GM19328 (cell line): ENCODE data around the gene ZNF438.
"Not testable (repeated sequence)": the region's sequence is repeated elsewhere in the genome, so short reads cannot be mapped to it uniquely, and the experiment has no call there.

Source experiments
- ATAC-seq: cut with Tn5 transposase; IDR thresholded peaks from one replicate; pipeline ENCODE4 v1.9.1; 2021; ENCODE audit warnings: mild to moderate bottlenecking, moderate library complexity; ENCODE audit not compliant: unreplicated experiment

Gene ZNF438

GRCh38 chr10:30988831-30989435, 42.7 kb downstream of the ZNF438 start:
- ATAC-seq: no peak

DNA sequence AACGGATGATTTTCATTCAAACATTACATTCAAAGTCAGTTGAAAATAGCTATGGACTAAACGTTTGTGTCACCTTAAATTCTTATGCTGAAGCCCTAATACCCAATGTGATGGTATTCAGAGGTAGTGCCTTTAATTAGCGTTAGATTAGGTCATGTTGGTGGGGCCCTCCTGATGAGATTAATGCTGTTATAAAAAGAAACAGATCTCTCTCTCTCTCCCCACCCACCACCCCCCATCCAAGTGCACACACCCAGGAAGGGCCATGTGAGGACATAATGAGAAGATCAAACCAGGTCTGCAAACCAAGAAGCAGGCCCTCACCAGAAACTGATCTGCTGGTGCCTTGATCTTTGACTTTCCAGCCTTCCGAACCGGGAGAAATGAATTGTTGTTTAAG, 44.2 kb downstream of the ZNF438 start:
- no peak for ATAC-seq

DNA sequence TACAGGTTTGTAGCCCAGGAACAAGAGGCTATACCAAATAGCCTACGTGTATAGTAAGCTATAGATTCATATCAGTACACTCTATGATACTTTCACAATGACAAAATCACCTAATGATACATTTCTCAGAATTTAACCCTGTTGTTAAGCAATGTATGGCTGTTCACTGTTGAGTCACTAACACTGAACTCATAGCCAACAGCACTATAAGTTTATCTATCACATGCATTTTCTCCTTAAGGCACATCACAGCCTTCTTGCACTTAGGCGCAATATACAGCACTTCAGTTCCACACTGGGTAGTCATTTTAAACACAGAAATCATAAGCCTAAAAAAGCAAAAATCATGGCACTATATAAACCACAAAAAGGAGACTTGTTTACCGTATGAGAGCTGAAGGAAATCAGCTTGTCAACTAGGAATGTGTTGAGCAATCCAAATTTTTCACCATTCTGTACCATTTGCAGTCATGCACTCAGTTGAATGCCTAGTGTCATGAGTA, 45.6 kb downstream of the ZNF438 start:
- ATAC-seq: no peak

DNA sequence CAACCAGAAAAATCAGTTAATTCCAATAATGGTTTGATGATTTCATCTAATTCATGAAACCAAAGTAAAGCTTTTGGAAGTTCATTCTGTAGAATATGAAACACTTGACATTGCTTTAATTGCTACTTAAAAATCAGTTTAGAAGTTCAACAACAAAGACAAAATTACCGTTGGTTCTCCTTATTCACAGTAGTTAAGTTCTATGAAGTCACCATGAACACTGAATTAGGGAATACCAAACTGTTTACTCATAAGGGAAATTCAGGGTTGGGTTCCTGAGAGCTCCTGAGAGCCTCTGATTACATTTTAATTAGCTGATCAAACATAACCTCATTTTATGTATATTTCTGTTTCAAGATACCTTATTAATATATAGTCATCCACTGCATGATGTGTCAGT, 46.2 kb downstream of the ZNF438 start:
- ATAC-seq: no peak

- ATAC-seq: no peak
These were observed 46.9 kb downstream of the ZNF438 start for GRCh38 chr10:30984563-30985328.

- not testable (repeated sequence) for ATAC-seq
These were observed 48.5 kb downstream of the ZNF438 start for GRCh38 chr10:30983209-30983608.

GRCh38 chr10:30980951-30981616, 50.6 kb downstream of the ZNF438 start:
- no peak for ATAC-seq

DNA sequence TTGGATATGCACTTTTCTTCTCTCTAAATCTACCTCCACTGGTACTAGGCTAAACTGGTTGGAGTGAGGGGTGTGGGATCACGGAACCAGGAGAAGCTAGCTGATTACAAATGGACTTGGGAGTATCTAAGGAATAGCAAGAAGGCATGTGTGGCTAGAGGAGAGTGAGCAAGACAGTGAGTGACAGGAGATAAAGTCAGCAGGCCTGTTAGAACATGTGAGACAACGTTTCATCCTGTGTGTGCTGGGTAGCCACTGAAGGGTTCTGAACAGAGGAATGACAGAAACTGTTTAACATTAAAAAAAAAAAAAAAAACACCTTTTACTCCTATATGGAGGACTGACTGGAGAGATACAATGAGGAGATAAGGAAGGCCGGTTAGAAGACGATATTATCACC, 51.7 kb downstream of the ZNF438 start:
- ATAC-seq: no peak

DNA sequence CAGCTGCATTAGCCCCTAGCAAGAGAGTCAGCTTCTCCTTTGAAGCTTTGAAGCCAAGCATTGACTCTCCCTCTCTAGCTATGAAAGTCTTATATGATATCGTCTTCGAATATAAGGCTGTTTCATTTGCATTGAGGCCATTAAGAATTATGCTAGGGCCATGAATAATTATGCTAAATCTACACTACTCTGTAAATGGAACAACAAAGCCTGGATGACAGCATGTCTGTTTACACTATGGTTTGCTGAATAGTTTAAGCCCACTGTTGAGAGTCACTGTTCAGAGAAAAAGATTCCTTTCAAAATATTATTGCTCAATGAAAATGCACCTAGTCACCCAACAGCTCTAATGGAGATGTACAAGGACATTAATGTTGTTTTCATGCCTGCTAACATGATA, 52.8 kb downstream of the ZNF438 start:
- ATAC-seq: no peak

GRCh38 chr10:30977385-30977784, 54.3 kb downstream of the ZNF438 start:
- no peak for ATAC-seq

DNA sequence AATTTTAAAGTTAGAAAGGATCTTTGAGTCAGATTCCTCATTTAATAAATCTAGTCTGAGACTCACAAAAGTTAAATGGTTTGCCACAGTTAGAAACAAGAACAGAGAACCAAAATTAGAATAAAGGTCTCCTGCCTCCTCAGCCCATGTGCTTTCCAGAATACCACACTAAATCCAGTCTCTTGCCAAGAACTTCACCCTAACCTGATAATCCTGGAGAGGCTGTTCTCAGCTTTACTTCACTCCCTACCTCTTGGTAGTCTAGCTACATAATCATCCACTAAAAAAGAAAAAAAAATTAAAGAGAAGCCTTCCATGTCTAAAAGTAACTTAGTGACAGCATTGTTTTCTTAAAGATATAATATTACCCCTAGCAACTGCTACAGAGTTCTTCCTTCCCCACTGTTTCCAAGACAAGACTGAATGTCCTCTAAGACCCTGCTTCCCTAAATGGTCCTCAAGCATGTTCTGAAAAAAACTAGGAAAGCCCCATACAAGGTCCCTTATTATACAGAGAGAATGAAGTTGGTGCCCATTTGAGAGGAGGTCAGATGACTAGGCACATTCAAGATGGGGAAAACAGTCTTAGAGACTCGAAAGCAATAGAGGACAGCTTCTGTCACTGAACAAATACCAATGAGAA, 56.8 kb downstream of the ZNF438 start:
- no peak for ATAC-seq

- no peak for ATAC-seq
These were observed 57.3 kb downstream of the ZNF438 start for GRCh38 chr10:30974355-30974754.

DNA sequence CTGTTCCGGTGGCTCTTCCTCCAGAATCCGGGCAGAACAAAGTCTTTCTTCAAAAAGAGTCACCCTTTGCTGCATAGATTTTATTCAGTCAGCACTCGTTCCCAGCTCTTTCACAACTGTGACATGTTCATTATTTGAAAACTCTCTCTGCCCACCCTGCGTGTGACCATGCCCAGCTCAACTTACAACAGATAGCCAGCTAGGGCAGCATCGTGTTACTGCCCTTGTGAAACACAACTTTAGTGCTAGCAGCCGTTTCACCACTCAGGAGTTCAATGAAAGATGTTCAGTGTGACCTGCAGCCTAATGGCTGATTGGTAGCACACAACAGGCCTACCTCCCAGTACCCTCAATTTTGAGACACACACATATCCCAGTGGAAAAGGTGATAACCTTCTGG, 57.9 kb downstream of the ZNF438 start:
- no peak for ATAC-seq

DNA sequence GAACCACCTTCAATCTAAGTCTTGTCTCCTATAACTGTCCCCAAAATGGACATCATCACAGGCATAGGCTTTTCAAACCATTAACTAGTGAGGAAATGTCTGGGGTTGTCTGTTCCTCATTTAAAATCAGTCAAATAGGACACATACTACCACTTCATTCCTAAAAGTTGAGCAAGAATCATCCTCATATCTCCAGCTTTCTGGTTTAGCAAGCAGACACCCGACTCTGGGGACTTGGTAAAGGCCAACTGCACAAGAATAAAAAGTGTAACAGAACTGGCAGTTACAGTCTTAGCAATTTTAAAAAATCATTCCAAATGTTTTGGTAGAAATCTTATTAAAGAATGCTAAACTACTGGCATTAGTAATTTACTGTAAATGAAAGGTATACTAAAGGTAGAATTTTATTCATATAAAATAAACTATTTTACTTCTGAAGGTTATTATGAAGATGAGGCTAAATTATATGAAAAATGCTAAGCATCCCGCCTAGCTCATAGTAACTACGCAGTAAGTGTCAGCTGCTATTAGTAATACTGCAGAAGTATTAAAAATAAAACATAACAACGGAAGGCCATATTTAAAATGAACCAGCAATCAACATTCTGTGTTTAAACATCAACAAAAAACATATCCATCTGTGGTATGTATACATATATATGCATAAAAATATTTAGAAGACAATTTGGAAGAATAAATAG, 60.8 kb downstream of the ZNF438 start:
- ATAC-seq: no peak

- no peak for ATAC-seq
These were observed 63.0 kb downstream of the ZNF438 start for GRCh38 chr10:30968711-30969110.

GRCh38 chr10:30967650-30968410, 63.8 kb downstream of the ZNF438 start:
- ATAC-seq: no peak

DNA sequence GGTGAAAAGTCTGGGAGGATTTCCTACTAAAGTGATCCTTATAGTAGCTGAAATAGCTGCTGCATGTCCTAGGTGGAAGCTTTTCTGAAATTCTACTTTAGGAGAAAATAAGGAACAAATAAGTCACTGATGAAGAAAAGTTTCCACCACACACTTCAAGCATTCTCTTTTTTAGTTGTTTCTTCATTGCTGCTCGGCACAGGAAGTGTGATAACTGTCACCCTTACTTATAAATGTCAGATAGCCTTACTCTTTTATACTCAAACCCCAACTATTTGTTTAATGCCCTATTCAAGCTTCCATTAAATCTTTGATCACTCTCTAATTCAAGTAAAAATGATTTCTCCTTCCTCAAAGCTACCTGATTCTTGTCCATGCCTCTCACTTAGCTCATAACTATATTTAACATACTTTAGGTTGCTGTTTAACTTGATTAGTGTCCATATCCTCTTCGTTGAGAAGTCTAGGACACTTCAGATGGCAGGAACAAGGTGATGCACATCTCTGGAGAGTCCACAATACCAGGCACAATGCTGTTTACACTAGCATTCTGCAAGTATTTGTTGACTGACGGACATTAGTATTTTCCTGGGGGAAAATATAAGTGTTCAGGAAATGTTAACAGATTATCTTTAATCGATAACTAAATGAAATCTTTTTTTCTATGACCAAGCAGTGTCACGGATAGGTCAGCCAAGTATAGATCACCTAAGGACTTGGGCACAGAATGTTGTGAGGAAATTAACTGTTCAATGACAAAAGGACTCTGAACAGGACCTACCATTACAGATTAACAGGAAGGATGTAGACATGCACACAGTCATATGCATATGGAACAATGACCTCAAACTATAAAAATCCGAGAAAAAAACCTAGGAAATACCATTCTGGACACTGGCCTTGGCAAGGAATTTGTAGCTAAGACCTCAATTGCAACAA, 67.4 kb downstream of the ZNF438 start:
- ATAC-seq: no peak

DNA sequence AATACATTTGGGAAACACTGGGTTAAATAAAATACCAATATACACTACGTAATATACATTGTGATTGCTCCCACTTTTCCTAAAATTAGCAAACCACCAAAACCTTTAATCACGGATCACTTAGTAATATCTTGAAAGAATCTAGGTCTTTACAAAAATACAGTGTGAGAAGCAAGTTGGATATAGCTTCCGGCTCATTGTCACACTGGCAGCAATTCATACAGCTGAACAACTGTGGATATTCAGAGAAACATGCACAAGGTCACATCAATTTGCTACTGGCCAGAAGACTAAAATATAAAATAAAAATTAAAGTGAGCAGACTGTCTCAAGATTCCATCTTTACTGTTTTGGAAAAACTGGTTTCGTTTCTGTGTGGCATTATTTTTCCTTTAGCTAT, 69.1 kb downstream of the ZNF438 start:
- no peak for ATAC-seq

DNA sequence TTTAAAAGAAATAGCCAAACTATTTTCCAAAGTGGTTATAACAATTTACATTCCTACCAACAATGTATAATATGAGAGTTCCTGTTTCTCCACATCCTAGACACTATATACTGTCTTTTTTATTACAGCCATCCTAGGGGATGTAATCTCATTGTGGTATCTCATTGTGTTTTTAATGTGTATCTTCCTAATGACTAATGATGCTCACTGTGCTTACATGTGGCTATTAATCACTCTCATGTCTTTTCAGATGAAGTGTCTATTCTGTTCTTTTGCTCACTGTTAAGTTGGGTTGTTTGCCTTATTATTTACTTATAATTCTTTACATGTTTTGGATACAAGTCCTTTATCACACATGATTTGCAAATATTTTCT, 71.8 kb downstream of the ZNF438 start:
- peak; percentile 5 for ATAC-seq
